Endothelial cell of umbilical vein (primary cell): ENCODE data around the gene HYAL3. TPM values are rescaled to one million over a fixed set of nuclear protein-coding genes. Genes with fewer than 3 reads are reported as not detected.
A peak's percentile ranks its signal among the peaks of the same experiment; 100 is the strongest.

ENCODE experiments used
- BruUV-seq: library from RNA; stranded (reverse); fragments of 400-500 nt; replicated peaks from 2 replicates; lab custom pipeline; 2021; lab: Mats Ljungman, UMichigan
- CTCF ChIA-PET: fragments of 300-600, 350-600 bp; sonication (Branson Sonifier 250); formaldehyde crosslinking; loops from one replicate; lab custom pipeline; 2021; ENCODE audit warnings: antibody characterized with exemption, inconsistent platforms; lab: Charles Lee
- POLR2A ChIA-PET: fragments of 300-600, 350-600 bp; sonication (Branson Sonifier 250); formaldehyde crosslinking; loops from one replicate; lab custom pipeline; 2021; ENCODE audit warnings: antibody characterized with exemption, inconsistent platforms; lab: Charles Lee
- DNase-seq: peaks from one replicate; pipeline ENCODE4 v3.0.0-alpha.2; 2011; ENCODE audit warnings: low read depth, low spot score
- FAIRE-seq: peaks from 2 replicates; lab custom pipeline; 2011; peaks lifted over from hg19 to GRCh38; lab: Jason Lieb, UNC
- H2AFZ ChIP-seq: 2 replicates; pipeline ENCODE4 v1.6.0; 2012; ENCODE audit warnings: low read depth, low read length, control low read depth, inconsistent platforms
- H3K27ac ChIP-seq: 2 replicates; pipeline ENCODE4 v1.5.1; 2011; ENCODE audit warnings: low read depth, mild to moderate bottlenecking, control low read depth, low read length, moderate library complexity; ENCODE audit not compliant: insufficient read depth
- H3K27me3 ChIP-seq, 2 experiments: 2 replicates each; pipeline versions ENCODE4 v1.6.0 to v1.6.1; 2011; ENCODE audit warnings: low read length in 2 of 2, mixed read lengths in 1 of 2; ENCODE audit not compliant: control insufficient read depth in 2 of 2, insufficient read depth in 2 of 2
- H3K36me3 ChIP-seq, 2 experiments: 2 replicates in 1 of 2; 3 replicates in 1 of 2; pipeline ENCODE4 v1.5.1; 2011; ENCODE audit warnings: low read length in 2 of 2, mild to moderate bottlenecking in 1 of 2, moderate library complexity in 1 of 2; ENCODE audit not compliant: control insufficient read depth in 2 of 2, insufficient read depth in 2 of 2; ENCODE audit errors: extremely low read depth in 1 of 2
- H3K4me1 ChIP-seq: 3 replicates; pipeline ENCODE4 v1.5.1; 2011; ENCODE audit warnings: mild to moderate bottlenecking, low read length; ENCODE audit not compliant: control insufficient read depth, insufficient read depth; ENCODE audit errors: extremely low read depth
- H3K4me2 ChIP-seq: 2 replicates; pipeline ENCODE4 v1.6.1; 2011; ENCODE audit warnings: low read length, control low read depth, mixed read lengths; ENCODE audit not compliant: insufficient read depth
- H3K4me3 ChIP-seq, 3 experiments: fragments of 200-600 bp in 1 of 3; sonication (generic), shearing (Covaris generic) in 1 of 3; replicated peaks in 1 of 3; 2 replicates each; pipeline ENCODE4 v1.5.1; 2011 to 2016; ENCODE audit warnings: control low read depth in 3 of 3, low read length in 3 of 3, mild to moderate bottlenecking in 2 of 3, inconsistent platforms in 1 of 3, low read depth in 1 of 3, moderate library complexity in 1 of 3; ENCODE audit not compliant: insufficient read depth in 1 of 3
- H3K79me2 ChIP-seq: 2 replicates; pipeline ENCODE4 v1.6.0; 2012; ENCODE audit warnings: low read length, inconsistent platforms; ENCODE audit not compliant: control insufficient read depth, insufficient read depth
- H3K9ac ChIP-seq: replicated peaks from 2 replicates; pipeline ENCODE3; 2011; ENCODE audit warnings: low read length, control low read depth; ENCODE audit not compliant: insufficient read depth; ENCODE audit errors: extremely low read depth
- H3K9me1 ChIP-seq: replicated peaks from 3 replicates; pipeline ENCODE4 v1.6.0; 2011; ENCODE audit warnings: mild to moderate bottlenecking, low read length; ENCODE audit not compliant: control insufficient read depth, insufficient read depth; ENCODE audit errors: extremely low read depth
- H3K9me3 ChIP-seq: replicated peaks from 2 replicates; pipeline ENCODE4 v1.5.1; 2012; ENCODE audit warnings: low read length, inconsistent platforms; ENCODE audit not compliant: control insufficient read depth, insufficient read depth
- H4K20me1 ChIP-seq: replicated peaks from 2 replicates; pipeline ENCODE3; 2011; ENCODE audit warnings: mild to moderate bottlenecking, low read length; ENCODE audit not compliant: control insufficient read depth, insufficient read depth; ENCODE audit errors: extremely low read depth
- EZH2 ChIP-seq: IDR thresholded peaks from 2 replicates; pipeline ENCODE4 v1.6.1; 2012; ENCODE audit warnings: borderline replicate concordance, low read depth, mild to moderate bottlenecking, moderate library complexity, low read length, inconsistent platforms; ENCODE audit not compliant: severe bottlenecking
- FOS ChIP-seq: IDR thresholded peaks from 2 replicates; pipeline ENCODE4 v1.6.1; 2011; ENCODE audit warnings: mild to moderate bottlenecking, low read length, moderate library complexity, borderline replicate concordance; ENCODE audit not compliant: insufficient read depth
- GATA2 ChIP-seq: IDR thresholded peaks from 2 replicates; pipeline ENCODE4 v1.7.0; 2011; ENCODE audit warnings: low read depth, mild to moderate bottlenecking, moderate library complexity, mixed read lengths, low read length; ENCODE audit not compliant: insufficient read length, insufficient read depth
- JUN ChIP-seq: IDR thresholded peaks from 2 replicates; pipeline ENCODE4 v1.6.1; 2011; ENCODE audit warnings: borderline replicate concordance, low read depth; ENCODE audit not compliant: insufficient read length, insufficient read depth
- MAX ChIP-seq: IDR thresholded peaks from 2 replicates; pipeline ENCODE4 v1.6.1; 2011; ENCODE audit not compliant: insufficient read depth, insufficient read length
- MYC ChIP-seq: IDR thresholded peaks from one replicate; pipeline ENCODE4 v1.6.1; 2011; ENCODE audit warnings: mild to moderate bottlenecking, low read depth, low read length
- POLR2A ChIP-seq: IDR thresholded peaks from 2 replicates; pipeline ENCODE4 v1.6.1; 2012; ENCODE audit warnings: low read depth, mild to moderate bottlenecking, control low read depth, low read length
- POLR2AphosphoS5 ChIP-seq: IDR thresholded peaks from 2 replicates; pipeline ENCODE4 v1.6.1; 2012; ENCODE audit warnings: low read depth, mild to moderate bottlenecking, control low read depth, low read length, moderate library complexity; ENCODE audit not compliant: insufficient read depth
- dilution Hi-C: fragments of 300-500 bp; cut with MboI; formaldehyde crosslinking; loops from one replicate; pipeline ENCODE4 v1.15.0; 2019; ENCODE audit warnings: low sequenced_read_pairs; ENCODE audit not compliant: extremely low pct_ligation_motif_present
- intact Hi-C: fragments of 100-400 bp; cut with micrococcal nuclease; formaldehyde crosslinking; loops from one replicate; pipeline ENCODE4 v1.10.0; 2022
- polyA plus RNA-seq, 4 experiments: library from polyadenylated mRNA; depleted of rRNA in 3 of 4; stranded (reverse) in 3 of 4; unstranded in 1 of 4; fragments of >200 nt; gene quantifications; 2 replicates each; pipeline versions ENCODE4 v1.2.1 to v1.2.3, GENCODE V29; 2011 to 2012; ENCODE audit warnings: missing spikeins in 1 of 4
- total RNA-seq: library from RNA; stranded (reverse); gene quantifications from 2 replicates; pipeline ENCODE4 v1.2.3, GENCODE V29; 2021
- TF ChIP-seq, protein P1 (sequence below), 2 donors: IDR thresholded peaks; 1 replicate in 1 of 2; 2 replicates in 1 of 2; pipeline ENCODE4 v1.5.1; 2011; ENCODE audit warnings: low read length in 2 of 2, mild to moderate bottlenecking in 2 of 2, moderate library complexity in 2 of 2, control low read depth in 1 of 2, inconsistent platforms in 1 of 2, low read depth in 1 of 2; ENCODE audit not compliant: insufficient read depth in 1 of 2; ENCODE audit errors: extremely low read depth in 1 of 2

HYAL3 gene
- total and polyA plus RNA-seq, 2 donors (not counting 3 experiments of a cell fraction or from before 2014, with no cell fraction given) = 4.8 to 11.5 TPM

DNA sequence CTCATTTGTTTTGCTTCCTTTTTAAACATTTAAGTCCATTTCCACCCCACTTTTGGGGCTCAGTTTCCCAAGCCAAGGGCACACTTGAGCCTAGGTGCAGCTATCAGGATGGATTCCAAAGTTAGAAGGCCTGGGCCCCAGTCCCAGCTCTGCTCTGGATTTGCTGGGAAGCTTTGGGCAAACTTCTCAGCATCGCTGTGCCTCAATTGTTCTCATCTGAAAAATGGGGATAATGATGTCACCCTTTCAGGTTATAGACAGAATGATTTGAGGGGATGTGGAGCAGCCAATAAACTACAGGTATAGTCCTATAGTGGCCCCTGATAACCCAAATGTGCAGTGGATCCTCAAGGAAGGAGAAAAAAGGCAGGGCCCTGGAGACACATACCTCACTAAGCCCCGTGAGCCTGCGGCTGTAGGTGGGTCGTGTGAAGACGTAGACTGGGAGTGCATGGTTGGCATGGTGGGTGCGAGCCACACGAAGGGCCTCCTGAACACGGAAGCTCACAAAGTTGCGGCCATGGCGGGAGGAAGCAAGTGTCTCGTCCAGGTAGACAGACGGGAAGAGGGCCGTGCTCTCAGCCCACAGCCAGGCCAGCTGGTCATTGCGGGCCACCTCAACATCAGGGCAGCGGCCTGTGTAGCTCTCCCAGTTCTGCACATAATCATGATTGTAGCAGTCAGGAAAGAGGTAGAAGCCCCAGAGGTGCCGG, 20.1 kb upstream of the HYAL3 start:
- Histone ChIP-seq H4K20me1 (no peaks in the 10 kb centered on the region), H3K9ac (no peak overlapping the region), H3K27me3 (no peaks in the 10 kb centered on the region), H3K4me3 (peak overlapping the region in 2 of 3 experiments; percentile 89), H3K9me3 (no peaks in the 10 kb centered on the region), H3K79me2 (peaks cover 52% of the 10 kb centered on the region), H2AFZ (no peak overlapping the region), H3K9me1 (no peaks in the 10 kb centered on the region), H3K27ac (no peak overlapping the region), H3K4me2 (peak overlapping the region; percentile 69), H3K36me3 (peaks cover 17 to 46% of the 10 kb centered on the region in 2 experiments), H3K4me1 (peaks cover 62% of the 10 kb centered on the region)
- ChIA-PET POLR2A (interaction anchor here (0.6 to 1.2 kb wide), 2 partner anchors 9 to 56 kb away, joined by 3 to 7 read pairs; partner anchors contain the start of gene TUSC2), CTCF (interaction anchor here (1.2 to 1.7 kb wide), 2 partner anchors 9 to 16 kb away, joined by 3 to 4 read pairs; partner anchors contain the start of genes HYAL1 and TUSC2)
- dilution Hi-C loops = no loop called here
- TF ChIP-seq MAX (no peak), EZH2 (no peak), POLR2A (no peak), JUN (no peak), MYC (no peak), GATA2 (no peak), FOS (no peak), POLR2AphosphoS5 (no peak)
- TF ChIP-seq, protein P1, sequence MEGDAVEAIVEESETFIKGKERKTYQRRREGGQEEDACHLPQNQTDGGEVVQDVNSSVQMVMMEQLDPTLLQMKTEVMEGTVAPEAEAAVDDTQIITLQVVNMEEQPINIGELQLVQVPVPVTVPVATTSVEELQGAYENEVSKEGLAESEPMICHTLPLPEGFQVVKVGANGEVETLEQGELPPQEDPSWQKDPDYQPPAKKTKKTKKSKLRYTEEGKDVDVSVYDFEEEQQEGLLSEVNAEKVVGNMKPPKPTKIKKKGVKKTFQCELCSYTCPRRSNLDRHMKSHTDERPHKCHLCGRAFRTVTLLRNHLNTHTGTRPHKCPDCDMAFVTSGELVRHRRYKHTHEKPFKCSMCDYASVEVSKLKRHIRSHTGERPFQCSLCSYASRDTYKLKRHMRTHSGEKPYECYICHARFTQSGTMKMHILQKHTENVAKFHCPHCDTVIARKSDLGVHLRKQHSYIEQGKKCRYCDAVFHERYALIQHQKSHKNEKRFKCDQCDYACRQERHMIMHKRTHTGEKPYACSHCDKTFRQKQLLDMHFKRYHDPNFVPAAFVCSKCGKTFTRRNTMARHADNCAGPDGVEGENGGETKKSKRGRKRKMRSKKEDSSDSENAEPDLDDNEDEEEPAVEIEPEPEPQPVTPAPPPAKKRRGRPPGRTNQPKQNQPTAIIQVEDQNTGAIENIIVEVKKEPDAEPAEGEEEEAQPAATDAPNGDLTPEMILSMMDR (IDR thresholded peaks at IDR 0.05; ENCODE audit: extremely low read depth in 1 of 2, insufficient read depth in 1 of 2, low read depth in 1 of 2, low read length in 2 of 2) = no peak
- no TSS peak for BruUV-seq
- DNase-seq = no peak
- no peak for FAIRE-seq
- intact Hi-C loops = no loop called here
